Measurements from ENCODE around the gene OR5W2. TPM values are rescaled to one million over a fixed set of nuclear protein-coding genes. Genes with fewer than 3 reads are reported as not detected.

The OR5W2 gene
- total and polyA plus RNA-seq, 10 of the 15 experiments (the other 5 are each of a cell fraction or from before 2014, with no cell fraction given): not detected

DNA sequence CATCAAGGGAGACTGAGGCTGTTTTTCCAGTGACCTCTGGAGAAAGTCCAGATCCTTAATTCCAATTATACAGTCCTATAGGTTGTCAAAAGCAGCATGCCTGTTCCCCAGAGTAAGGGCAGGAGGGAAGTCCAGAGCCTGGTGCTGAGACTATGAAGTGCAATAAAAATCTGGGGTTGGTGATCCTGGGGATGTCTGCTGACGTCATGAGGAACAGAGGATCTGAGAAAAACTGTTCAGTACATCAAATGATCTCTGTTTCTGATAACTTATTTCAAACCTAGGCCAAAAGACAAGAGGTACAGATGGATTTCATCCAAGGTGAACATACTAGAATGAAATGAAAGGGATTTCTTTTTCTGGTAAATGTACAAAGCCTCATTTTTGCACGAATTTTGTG is 12.1 kb downstream of the OR5W2 start:
- H4K20me1 ChIP-seq (ENCODE audit: control insufficient read depth, insufficient read depth): no peaks in the 10 kb centered on the region
- WGBS (ENCODE audit: insufficient coverage, insufficient replicate concordance, low lambda C conversion rate, missing lambda C conversion rate): 0% methylated on average over 2 of the region's 2 CpGs
- no peak for TF ChIP-seq FOXK2 (IDR thresholded peaks at IDR 0.05)
- no peak for TF ChIP-seq SMAD5 (IDR thresholded peaks at IDR 0.05; ENCODE audit: low read depth)
- no peak for TF ChIP-seq TAF1 (IDR thresholded peaks at IDR 0.05; ENCODE audit: borderline replicate concordance, low read depth, low read length)
- TF ChIP-seq YBX1 (IDR thresholded peaks at IDR 0.05): no peak
- no peak for TF ChIP-seq RELA (IDR thresholded peaks at IDR 0.05; ENCODE audit: borderline replicate concordance, partially characterized antibody)
- no peak for TF ChIP-seq TCF12 (IDR thresholded peaks at IDR 0.05; ENCODE audit: low read depth, low read length)
- no peak for TF ChIP-seq ATF7 (IDR thresholded peaks at IDR 0.05; ENCODE audit: low read depth)
- TF ChIP-seq, protein P1, sequence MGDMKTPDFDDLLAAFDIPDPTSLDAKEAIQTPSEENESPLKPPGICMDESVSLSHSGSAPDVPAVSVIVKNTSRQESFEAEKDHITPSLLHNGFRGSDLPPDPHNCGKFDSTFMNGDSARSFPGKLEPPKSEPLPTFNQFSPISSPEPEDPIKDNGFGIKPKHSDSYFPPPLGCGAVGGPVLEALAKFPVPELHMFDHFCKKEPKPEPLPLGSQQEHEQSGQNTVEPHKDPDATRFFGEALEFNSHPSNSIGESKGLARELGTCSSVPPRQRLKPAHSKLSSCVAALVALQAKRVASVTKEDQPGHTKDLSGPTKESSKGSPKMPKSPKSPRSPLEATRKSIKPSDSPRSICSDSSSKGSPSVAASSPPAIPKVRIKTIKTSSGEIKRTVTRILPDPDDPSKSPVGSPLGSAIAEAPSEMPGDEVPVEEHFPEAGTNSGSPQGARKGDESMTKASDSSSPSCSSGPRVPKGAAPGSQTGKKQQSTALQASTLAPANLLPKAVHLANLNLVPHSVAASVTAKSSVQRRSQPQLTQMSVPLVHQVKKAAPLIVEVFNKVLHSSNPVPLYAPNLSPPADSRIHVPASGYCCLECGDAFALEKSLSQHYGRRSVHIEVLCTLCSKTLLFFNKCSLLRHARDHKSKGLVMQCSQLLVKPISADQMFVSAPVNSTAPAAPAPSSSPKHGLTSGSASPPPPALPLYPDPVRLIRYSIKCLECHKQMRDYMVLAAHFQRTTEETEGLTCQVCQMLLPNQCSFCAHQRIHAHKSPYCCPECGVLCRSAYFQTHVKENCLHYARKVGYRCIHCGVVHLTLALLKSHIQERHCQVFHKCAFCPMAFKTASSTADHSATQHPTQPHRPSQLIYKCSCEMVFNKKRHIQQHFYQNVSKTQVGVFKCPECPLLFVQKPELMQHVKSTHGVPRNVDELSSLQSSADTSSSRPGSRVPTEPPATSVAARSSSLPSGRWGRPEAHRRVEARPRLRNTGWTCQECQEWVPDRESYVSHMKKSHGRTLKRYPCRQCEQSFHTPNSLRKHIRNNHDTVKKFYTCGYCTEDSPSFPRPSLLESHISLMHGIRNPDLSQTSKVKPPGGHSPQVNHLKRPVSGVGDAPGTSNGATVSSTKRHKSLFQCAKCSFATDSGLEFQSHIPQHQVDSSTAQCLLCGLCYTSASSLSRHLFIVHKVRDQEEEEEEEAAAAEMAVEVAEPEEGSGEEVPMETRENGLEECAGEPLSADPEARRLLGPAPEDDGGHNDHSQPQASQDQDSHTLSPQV (IDR thresholded peaks at IDR 0.05): no peak
- no peak for TF ChIP-seq RBBP5 (conservative IDR thresholded peaks at IDR 0.05)
- no peak for TF ChIP-seq ZSCAN29 (IDR thresholded peaks at IDR 0.05)
- TF ChIP-seq, protein P2, sequence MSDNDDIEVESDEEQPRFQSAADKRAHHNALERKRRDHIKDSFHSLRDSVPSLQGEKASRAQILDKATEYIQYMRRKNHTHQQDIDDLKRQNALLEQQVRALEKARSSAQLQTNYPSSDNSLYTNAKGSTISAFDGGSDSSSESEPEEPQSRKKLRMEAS (IDR thresholded peaks at IDR 0.05; ENCODE audit: low read depth, low read length): no peak
- TF ChIP-seq, protein P3, sequence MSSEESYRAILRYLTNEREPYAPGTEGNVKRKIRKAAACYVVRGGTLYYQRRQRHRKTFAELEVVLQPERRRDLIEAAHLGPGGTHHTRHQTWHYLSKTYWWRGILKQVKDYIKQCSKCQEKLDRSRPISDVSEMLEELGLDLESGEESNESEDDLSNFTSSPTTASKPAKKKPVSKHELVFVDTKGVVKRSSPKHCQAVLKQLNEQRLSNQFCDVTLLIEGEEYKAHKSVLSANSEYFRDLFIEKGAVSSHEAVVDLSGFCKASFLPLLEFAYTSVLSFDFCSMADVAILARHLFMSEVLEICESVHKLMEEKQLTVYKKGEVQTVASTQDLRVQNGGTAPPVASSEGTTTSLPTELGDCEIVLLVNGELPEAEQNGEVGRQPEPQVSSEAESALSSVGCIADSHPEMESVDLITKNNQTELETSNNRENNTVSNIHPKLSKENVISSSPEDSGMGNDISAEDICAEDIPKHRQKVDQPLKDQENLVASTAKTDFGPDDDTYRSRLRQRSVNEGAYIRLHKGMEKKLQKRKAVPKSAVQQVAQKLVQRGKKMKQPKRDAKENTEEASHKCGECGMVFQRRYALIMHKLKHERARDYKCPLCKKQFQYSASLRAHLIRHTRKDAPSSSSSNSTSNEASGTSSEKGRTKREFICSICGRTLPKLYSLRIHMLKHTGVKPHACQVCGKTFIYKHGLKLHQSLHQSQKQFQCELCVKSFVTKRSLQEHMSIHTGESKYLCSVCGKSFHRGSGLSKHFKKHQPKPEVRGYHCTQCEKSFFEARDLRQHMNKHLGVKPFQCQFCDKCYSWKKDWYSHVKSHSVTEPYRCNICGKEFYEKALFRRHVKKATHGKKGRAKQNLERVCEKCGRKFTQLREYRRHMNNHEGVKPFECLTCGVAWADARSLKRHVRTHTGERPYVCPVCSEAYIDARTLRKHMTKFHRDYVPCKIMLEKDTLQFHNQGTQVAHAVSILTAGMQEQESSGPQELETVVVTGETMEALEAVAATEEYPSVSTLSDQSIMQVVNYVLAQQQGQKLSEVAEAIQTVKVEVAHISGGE (CRISPR knock-in tag; IDR thresholded peaks at IDR 0.05): no peak
- H3K9ac ChIP-seq (ENCODE audit: control insufficient read depth, insufficient read depth, low read length): no peak overlapping the region
- no peak for ATAC-seq
- RAD21 ChIA-PET (ENCODE audit: unreplicated experiment): no interaction called here
- POLR2A ChIA-PET: no interaction called here
- DNase-seq (ENCODE audit: low read depth, low spot score): no peak
- no peak overlapping the region for H2AFZ ChIP-seq (ENCODE audit: control insufficient read depth, low read depth, low read length)
- no TSS peak for BruUV-seq (replicated peaks)
- SMC1A ChIA-PET (ENCODE audit: uncharacterized antibody, unreplicated experiment): no interaction called here
- intact Hi-C loops (cut with micrococcal nuclease; ENCODE audit: unreplicated experiment): loop anchor here (5.0 kb wide), 1 partner anchor 50 kb away; no protein-coding TSS in a partner anchor
- H3K4me2 ChIP-seq (ENCODE audit: control insufficient read depth, insufficient read depth): no peak overlapping the region
- H3K27ac ChIP-seq (ENCODE audit: control insufficient read depth, insufficient read depth): no peak overlapping the region
- H3K4me1 ChIP-seq (ENCODE audit: control insufficient read depth, insufficient read depth, low read length): no peaks in the 10 kb centered on the region
- H3K79me2 ChIP-seq (ENCODE audit: control insufficient read depth, insufficient read depth, low read length): no peaks in the 10 kb centered on the region
- H3K4me3 ChIP-seq: no peak overlapping the region
- CTCF ChIA-PET: no interaction called here
- no peaks in the 10 kb centered on the region for H3K36me3 ChIP-seq (ENCODE audit: control insufficient read depth in 2 of 2, insufficient read depth in 2 of 2, low read length in 1 of 2)
- H3K27me3 ChIP-seq (replicated peaks in 1 of 2; ENCODE audit: control insufficient read depth in 2 of 2, insufficient read depth in 2 of 2, low read length in 1 of 2): no peaks in the 10 kb centered on the region
- H3K9me3 ChIP-seq (replicated peaks; ENCODE audit: control insufficient read depth, insufficient read depth, low read length): no peaks in the 10 kb centered on the region
- in situ Hi-C loops (cut with MboI): no loop called here
- no peak for FAIRE-seq

All from GM12878 (cell line).